A673 (cell line): ENCODE data around the gene RFX1.

Experiments
- CTCF ChIP-seq: fragments of 300-800, 200-600 bp; sonication (generic); conservative IDR thresholded peaks from 2 replicates; pipeline ENCODE4 v1.5.1; 2017; ENCODE audit warnings: low read depth, mild to moderate bottlenecking, antibody characterized with exemption, low read length, moderate library complexity, mixed read lengths
- EZH2 ChIP-seq: fragments of 200-600 bp; sonication (generic); IDR thresholded peaks from 2 replicates; pipeline ENCODE4 v1.6.1; 2017; ENCODE audit warnings: borderline replicate concordance, low read depth, mild to moderate bottlenecking, mixed read lengths, antibody characterized with exemption, low read length; ENCODE audit not compliant: poor library complexity, severe bottlenecking

GRCh38 chr19:14004619-14005348 lies 1.3 kb downstream of the RFX1 start:
- TF ChIP-seq CTCF (no peak), EZH2 (no peak)
